ENCODE results near the gene SH3RF3.

Gene SH3RF3

GRCh38 chr2:109437325-109438090 is 308.5 kb downstream of the SH3RF3 start:
- DNase-seq (ENCODE audit: low read depth): no peak

- no peak for DNase-seq (ENCODE audit: low read depth)
Measured at GRCh38 chr2:109438146-109438545, 309.1 kb downstream of the SH3RF3 start.

GRCh38 chr2:109438773-109439389 is 309.9 kb downstream of the SH3RF3 start:
- DNase-seq (ENCODE audit: low read depth): peak; percentile 78

GRCh38 chr2:109439390-109439786 is 310.4 kb downstream of the SH3RF3 start:
- no peak for DNase-seq (ENCODE audit: low read depth)

- DNase-seq (ENCODE audit: low read depth): no peak
Measured at GRCh38 chr2:109439986-109440385, 311.0 kb downstream of the SH3RF3 start.

GRCh38 chr2:109440499-109441156 is 311.6 kb downstream of the SH3RF3 start:
- DNase-seq (ENCODE audit: low read depth): no peak

- no peak for DNase-seq (ENCODE audit: low read depth)
Measured at GRCh38 chr2:109442715-109443319, 313.8 kb downstream of the SH3RF3 start.

GRCh38 chr2:109444916-109445315 is 315.9 kb downstream of the SH3RF3 start:
- no peak for DNase-seq (ENCODE audit: low read depth)

GRCh38 chr2:109446278-109447131 is 317.5 kb downstream of the SH3RF3 start:
- peak; percentile 72 for DNase-seq (ENCODE audit: low read depth)

GRCh38 chr2:109447251-109447661 is 318.3 kb downstream of the SH3RF3 start:
- peak; percentile 86 for DNase-seq (ENCODE audit: low read depth)

- no peak for DNase-seq (ENCODE audit: low read depth)
Measured at GRCh38 chr2:109447776-109448175, 318.8 kb downstream of the SH3RF3 start.

- no peak for DNase-seq (ENCODE audit: low read depth)
Measured at GRCh38 chr2:109448207-109448606, 319.2 kb downstream of the SH3RF3 start.

GRCh38 chr2:109448946-109449788 is 320.2 kb downstream of the SH3RF3 start:
- peak; percentile 18 for DNase-seq (ENCODE audit: low read depth)

GRCh38 chr2:109450574-109451273 is 321.7 kb downstream of the SH3RF3 start:
- DNase-seq (ENCODE audit: low read depth): no peak

GRCh38 chr2:109451671-109452070 is 322.7 kb downstream of the SH3RF3 start:
- DNase-seq (ENCODE audit: low read depth): no peak

GRCh38 chr2:109452318-109453305 is 323.6 kb downstream of the SH3RF3 start:
- DNase-seq (ENCODE audit: low read depth): no peak

- DNase-seq (ENCODE audit: low read depth): no peak
Measured at GRCh38 chr2:109453371-109453995, 324.5 kb downstream of the SH3RF3 start.

GRCh38 chr2:109454304-109454703 is 325.3 kb downstream of the SH3RF3 start:
- no peak for DNase-seq (ENCODE audit: low read depth)

Data from ELR (cell line).